Activated CD8-positive, alpha-beta memory T cell treated with anti-CD3 and anti-CD28 coated beads, Interleukin-2, amount 10 ng/mL, durations not matched to agents 7 days and 5 days (primary cell): ENCODE results near the gene CCL3. TPM values are rescaled to one million over a fixed set of nuclear protein-coding genes. Genes with fewer than 3 reads are reported as not detected.
"Not testable (repeated sequence)": the region's sequence is repeated elsewhere in the genome, so short reads cannot be mapped to it uniquely, and the experiment has no call there.

Experiments used
- ATAC-seq: fragments of 150-1000 bp; cut with Tn5 transposase; one replicate; pipeline ENCODE4 v1.10.0; 2021; ENCODE audit warnings: moderate library complexity
- CTCF ChIA-PET: fragments of 350-600 bp; sonication (Branson Sonifier 250); formaldehyde crosslinking; loops from one replicate; lab custom pipeline; 2021; ENCODE audit warnings: antibody characterized with exemption; lab: Charles Lee
- DNase-seq: peaks from one replicate; pipeline ENCODE4 v3.0.0-alpha.2; 2020
- H3K27ac Mint-ChIP-seq: one replicate; pipeline ENCODE4 v1.8.0; 2021; ENCODE audit warnings: mild to moderate bottlenecking, mixed read lengths
- H3K27me3 Mint-ChIP-seq: one replicate; pipeline ENCODE4 v1.8.0; 2021; ENCODE audit warnings: mixed read lengths
- H3K36me3 Mint-ChIP-seq: one replicate; pipeline ENCODE4 v1.8.0; 2021; ENCODE audit warnings: mild to moderate bottlenecking, mixed read lengths
- H3K4me1 Mint-ChIP-seq: one replicate; pipeline ENCODE4 v1.8.0; 2021; ENCODE audit warnings: mixed read lengths
- H3K4me3 Mint-ChIP-seq: one replicate; pipeline ENCODE4 v1.8.0; 2021; ENCODE audit warnings: mild to moderate bottlenecking, moderate library complexity, mixed read lengths
- H3K9me3 Mint-ChIP-seq: one replicate; pipeline ENCODE4 v1.8.0; 2022; ENCODE audit warnings: low read depth, mixed read lengths
- total RNA-seq, 2 experiments: library from RNA; stranded (reverse); gene quantifications; one replicate each; pipeline ENCODE4 v1.2.3, GENCODE V29; 2021

CCL3 gene
- total RNA-seq, 2 experiments from 2014 or later = 77.2 to 634 TPM

GRCh38 chr17:36127199-36127893 lies 37.4 kb upstream of the CCL3 start:
- H3K27me3 Mint-ChIP-seq = peaks cover 3% of the 10 kb centered on the region
- H3K4me1 Mint-ChIP-seq = peaks cover 8% of the 10 kb centered on the region
- no peak overlapping the region for H3K4me3 Mint-ChIP-seq
- DNase-seq = no peak
- no peak for ATAC-seq
- H3K36me3 Mint-ChIP-seq = peaks cover 24% of the 10 kb centered on the region
- peaks cover 12% of the 10 kb centered on the region for H3K9me3 Mint-ChIP-seq
- CTCF ChIA-PET = interaction anchor here (1.0 to 1.5 kb wide), 3 partner anchors 8 to 22 kb away, joined by 4 read pairs; no protein-coding TSS in a partner anchor
- no peak overlapping the region for H3K27ac Mint-ChIP-seq

- H3K4me3 Mint-ChIP-seq = no peak overlapping the region
These were observed 35.2 kb upstream of the CCL3 start for GRCh38 chr17:36124879-36125824.

GRCh38 chr17:36123431-36123830 lies 33.5 kb upstream of the CCL3 start:
- no peak for DNase-seq
- H3K9me3 Mint-ChIP-seq = peaks cover 12% of the 10 kb centered on the region
- no peaks in the 10 kb centered on the region for H3K27me3 Mint-ChIP-seq
- CTCF ChIA-PET = interaction anchor here (1.1 to 1.6 kb wide), 4 partner anchors 25 to 154 kb away, joined by 3 to 4 read pairs (median 4); no protein-coding TSS in a partner anchor
- peaks cover 34% of the 10 kb centered on the region for H3K36me3 Mint-ChIP-seq
- peaks cover 22% of the 10 kb centered on the region for H3K4me1 Mint-ChIP-seq
- no peak overlapping the region for H3K27ac Mint-ChIP-seq
- ATAC-seq = no peak
- H3K4me3 Mint-ChIP-seq = no peak overlapping the region

More at GRCh38 chr17:36124879-36125824, 35.2 kb upstream of the CCL3 start:
- Mint-ChIP-seq H3K9me3 (peaks cover 12% of the 10 kb centered on the region), H3K36me3 (peaks cover 33% of the 10 kb centered on the region), H3K27me3 (peaks cover 2% of the 10 kb centered on the region), H3K4me1 (peaks cover 13% of the 10 kb centered on the region), H3K27ac (no peak overlapping the region)
- ATAC-seq (no peak), DNase-seq (no peak)
- CTCF ChIA-PET = interaction anchor here (1.0 kb wide), 1 partner anchor 20 kb away, joined by 3 read pairs; no protein-coding TSS in a partner anchor

- H3K36me3 Mint-ChIP-seq = peaks cover 18% of the 10 kb centered on the region
- H3K27me3 Mint-ChIP-seq, H3K4me3 Mint-ChIP-seq, H3K9me3 Mint-ChIP-seq, CTCF ChIA-PET, ATAC-seq, H3K27ac Mint-ChIP-seq, DNase-seq: not testable (repeated sequence)
- H3K4me1 Mint-ChIP-seq = peaks cover 23% of the 10 kb centered on the region
These were observed 31.2 kb upstream of the CCL3 start for GRCh38 chr17:36121099-36121498.

GRCh38 chr17:36120221-36120620 lies 30.3 kb upstream of the CCL3 start:
- no peaks in the 10 kb centered on the region for H3K27me3 Mint-ChIP-seq
- CTCF ChIA-PET = interaction anchor here (1.1 to 1.9 kb wide), 3 partner anchors 8 to 151 kb away, joined by 4 to 6 read pairs (median 4); no protein-coding TSS in a partner anchor
- DNase-seq (no peak), ATAC-seq (no peak)
- H3K9me3 Mint-ChIP-seq = peaks cover 2% of the 10 kb centered on the region
- H3K27ac Mint-ChIP-seq = no peak overlapping the region
- H3K4me1 Mint-ChIP-seq = peaks cover 23% of the 10 kb centered on the region
- H3K4me3 Mint-ChIP-seq = no peak overlapping the region
- peaks cover 12% of the 10 kb centered on the region for H3K36me3 Mint-ChIP-seq

GRCh38 chr17:36118477-36119353 lies 28.8 kb upstream of the CCL3 start:
- H3K9me3 Mint-ChIP-seq = peaks cover 3% of the 10 kb centered on the region
- no peak for DNase-seq
- ATAC-seq = no peak
- peaks cover 23% of the 10 kb centered on the region for H3K4me1 Mint-ChIP-seq
- CTCF ChIA-PET = interaction anchor here (0.6 to 1.9 kb wide), 6 partner anchors 8 to 150 kb away, joined by 3 to 6 read pairs (median 4); no protein-coding TSS in a partner anchor
- peaks cover 16% of the 10 kb centered on the region for H3K36me3 Mint-ChIP-seq
- H3K27me3 Mint-ChIP-seq = no peaks in the 10 kb centered on the region
- H3K4me3 Mint-ChIP-seq = no peak overlapping the region
- no peak overlapping the region for H3K27ac Mint-ChIP-seq

GRCh38 chr17:36117505-36118382 lies 27.8 kb upstream of the CCL3 start:
- Mint-ChIP-seq H3K4me1 (peaks cover 23% of the 10 kb centered on the region), H3K9me3 (peaks cover 6% of the 10 kb centered on the region), H3K27me3 (no peaks in the 10 kb centered on the region), H3K27ac (no peak overlapping the region), H3K4me3 (no peak overlapping the region), H3K36me3 (peaks cover 19% of the 10 kb centered on the region)
- CTCF ChIA-PET = interaction anchor here (0.6 to 1.4 kb wide), 3 partner anchors 9 to 46 kb away, joined by 3 to 4 read pairs (median 4); no protein-coding TSS in a partner anchor
- DNase-seq (no peak), ATAC-seq (no peak)

- CTCF ChIA-PET, H3K27ac Mint-ChIP-seq, ATAC-seq, H3K27me3 Mint-ChIP-seq, DNase-seq, H3K4me3 Mint-ChIP-seq: not testable (repeated sequence)
- peaks cover 25% of the 10 kb centered on the region for H3K36me3 Mint-ChIP-seq
- peaks cover 15% of the 10 kb centered on the region for H3K9me3 Mint-ChIP-seq
- peaks cover 22% of the 10 kb centered on the region for H3K4me1 Mint-ChIP-seq
These were observed 25.7 kb upstream of the CCL3 start for GRCh38 chr17:36115649-36115977.

- H3K27ac Mint-ChIP-seq, CTCF ChIA-PET, H3K27me3 Mint-ChIP-seq, H3K4me3 Mint-ChIP-seq, DNase-seq, ATAC-seq: not testable (repeated sequence)
- H3K4me1 Mint-ChIP-seq = peaks cover 18% of the 10 kb centered on the region
- H3K36me3 Mint-ChIP-seq = peaks cover 22% of the 10 kb centered on the region
- H3K9me3 Mint-ChIP-seq = peaks cover 15% of the 10 kb centered on the region
These were observed 25.2 kb upstream of the CCL3 start for GRCh38 chr17:36114971-36115648.

GRCh38 chr17:36113131-36113530 lies 23.2 kb upstream of the CCL3 start:
- CTCF ChIA-PET, DNase-seq, H3K27me3 Mint-ChIP-seq, H3K27ac Mint-ChIP-seq, H3K4me3 Mint-ChIP-seq, ATAC-seq: not testable (repeated sequence)
- Mint-ChIP-seq H3K36me3 (peaks cover 21% of the 10 kb centered on the region), H3K4me1 (peaks cover 11% of the 10 kb centered on the region), H3K9me3 (peaks cover 15% of the 10 kb centered on the region)

- Mint-ChIP-seq H3K36me3 (peaks cover 21% of the 10 kb centered on the region), H3K9me3 (peaks cover 15% of the 10 kb centered on the region), H3K4me3 (no peak overlapping the region), H3K27ac (no peak overlapping the region), H3K27me3 (no peaks in the 10 kb centered on the region), H3K4me1 (peaks cover 11% of the 10 kb centered on the region)
- DNase-seq (no peak), ATAC-seq (no peak)
- CTCF ChIA-PET = no interaction called here
These were observed 22.6 kb upstream of the CCL3 start for GRCh38 chr17:36112572-36112971.
